HEK293 (cell line): ENCODE measurements around the gene IFT27.
A peak's percentile ranks its signal among the peaks of the same experiment; 100 is the strongest.

Experiments used
- CTCF ChIA-PET: fragments of 350-600 bp; formaldehyde crosslinking; extraction: SDS; loops from one replicate; lab custom pipeline; 2021; ENCODE audit warnings: antibody characterized with exemption; lab: Yijun Ruan, JAX
- POLR2A ChIA-PET: fragments of 300-600 bp; formaldehyde crosslinking; extraction: SDS; loops from one replicate; lab custom pipeline; 2020; ENCODE audit warnings: antibody characterized with exemption, inconsistent platforms; lab: Yijun Ruan, JAX
- H3K27ac ChIP-seq: fragments of 200-500 bp; sonication (Bioruptor generic); 2 replicates; pipeline ENCODE4 v1.5.1; 2014; ENCODE audit warnings: low read depth, low read length, control low read depth, inconsistent platforms; ENCODE audit errors: extremely low read depth
- H3K36me3 ChIP-seq, 2 experiments: fragments of 200-500 bp in 1 of 2; sonication (Bioruptor generic) in 1 of 2; 1 replicate in 1 of 2; 2 replicates in 1 of 2; pipeline ENCODE4 v1.5.1; 2014 to 2017; ENCODE audit warnings: inconsistent platforms in 2 of 2, low read length in 2 of 2; ENCODE audit not compliant: control insufficient read depth in 2 of 2, insufficient read depth in 1 of 2
- H3K4me1 ChIP-seq: fragments of 200-500 bp; sonication (Bioruptor generic); 2 replicates; pipeline ENCODE4 v1.5.1; 2014; ENCODE audit warnings: mild to moderate bottlenecking, low read length, inconsistent platforms; ENCODE audit not compliant: control insufficient read depth, insufficient read depth
- H3K4me3 ChIP-seq: 2 replicates; pipeline ENCODE4 v1.5.1; 2011; ENCODE audit warnings: low read depth, mild to moderate bottlenecking, control low read depth, low read length, moderate library complexity
- H3K9me3 ChIP-seq: fragments of 200-500 bp; sonication (Bioruptor generic); 2 replicates; pipeline ENCODE4 v1.5.1; 2014; ENCODE audit warnings: low read depth, low read length, inconsistent platforms; ENCODE audit not compliant: control insufficient read depth, insufficient read depth
- FEZF1 ChIP-seq: fragments of 450-650 bp; formaldehyde crosslinking; IDR thresholded peaks from 2 replicates; pipeline ENCODE4 v1.5.1; 2016; ENCODE audit warnings: missing biosample characterization, missing genetic modification characterization
- GLIS1 ChIP-seq: fragments of 450-650 bp; formaldehyde crosslinking; IDR thresholded peaks from 2 replicates; pipeline ENCODE4 v1.5.1; 2016; ENCODE audit warnings: missing biosample characterization, missing genetic modification characterization
- KLF16 ChIP-seq: fragments of 450-650 bp; formaldehyde crosslinking; IDR thresholded peaks from 2 replicates; pipeline ENCODE4 v1.5.1; 2017; ENCODE audit warnings: missing biosample characterization, missing genetic modification characterization
- SETDB1 ChIP-seq: IDR thresholded peaks from one replicate; pipeline ENCODE4 v1.6.1; 2017; ENCODE audit warnings: mild to moderate bottlenecking, low read length, moderate library complexity, mixed read lengths; ENCODE audit not compliant: insufficient read length
- SP7 ChIP-seq: fragments of 450-650 bp; formaldehyde crosslinking; IDR thresholded peaks from 2 replicates; pipeline ENCODE4 v1.5.1; 2016; ENCODE audit warnings: missing biosample characterization, missing genetic modification characterization
- TCF7L2 ChIP-seq: IDR thresholded peaks from 2 replicates; pipeline ENCODE4 v1.6.1; 2011; ENCODE audit warnings: low read depth, mild to moderate bottlenecking, inconsistent platforms, low read length, moderate library complexity, borderline replicate concordance
- TRIM28 ChIP-seq: IDR thresholded peaks from 2 replicates; pipeline ENCODE4 v1.6.1; 2011; ENCODE audit warnings: low read length, control low read depth, borderline replicate concordance
- ZBTB48 ChIP-seq: fragments of 450-650 bp; formaldehyde crosslinking; IDR thresholded peaks from 2 replicates; pipeline ENCODE4 v1.5.1; 2016; ENCODE audit warnings: missing biosample characterization, missing genetic modification characterization
- ZBTB8A ChIP-seq: fragments of 450-650 bp; formaldehyde crosslinking; IDR thresholded peaks from 2 replicates; pipeline ENCODE4 v1.5.1; 2016; ENCODE audit warnings: missing biosample characterization, missing genetic modification characterization
- ZNF175 ChIP-seq: fragments of 450-650 bp; formaldehyde crosslinking; IDR thresholded peaks from 2 replicates; pipeline ENCODE4 v1.5.1; 2016; ENCODE audit warnings: missing biosample characterization, missing genetic modification characterization
- ZNF202 ChIP-seq: fragments of 450-650 bp; formaldehyde crosslinking; IDR thresholded peaks from 2 replicates; pipeline ENCODE4 v1.5.1; 2016; ENCODE audit warnings: missing biosample characterization, missing genetic modification characterization, borderline replicate concordance
- ZNF341 ChIP-seq: fragments of 450-650 bp; formaldehyde crosslinking; IDR thresholded peaks from 2 replicates; pipeline ENCODE4; 2016; ENCODE audit warnings: low read depth, missing biosample characterization, missing genetic modification characterization
- ZNF558 ChIP-seq: fragments of 450-650 bp; formaldehyde crosslinking; IDR thresholded peaks from 2 replicates; pipeline ENCODE4 v1.5.1; 2016; ENCODE audit warnings: missing biosample characterization, missing genetic modification characterization
- ZNF654 ChIP-seq: fragments of 450-650 bp; formaldehyde crosslinking; IDR thresholded peaks from 2 replicates; pipeline ENCODE4 v1.5.1; 2016; ENCODE audit warnings: low read depth, missing biosample characterization, missing genetic modification characterization
- ZNF660 ChIP-seq: fragments of 450-650 bp; IDR thresholded peaks from 2 replicates; pipeline ENCODE4 v1.5.1; 2018; ENCODE audit warnings: missing biosample characterization, mild to moderate bottlenecking, missing genetic modification characterization
- ZNF664 ChIP-seq: fragments of 450-650 bp; formaldehyde crosslinking; IDR thresholded peaks from 2 replicates; pipeline ENCODE4 v1.5.1; 2016; ENCODE audit warnings: missing biosample characterization, missing genetic modification characterization
- ZNF777 ChIP-seq: fragments of 450-650 bp; formaldehyde crosslinking; IDR thresholded peaks from 2 replicates; pipeline ENCODE4 v1.5.1; 2017; ENCODE audit warnings: missing biosample characterization, missing genetic modification characterization, borderline replicate concordance
- TF ChIP-seq, protein P1 (sequence below): fragments of 450-650 bp; formaldehyde crosslinking; IDR thresholded peaks from 2 replicates; pipeline ENCODE4 v1.5.1; 2016; ENCODE audit warnings: missing biosample characterization, missing genetic modification characterization
- TF ChIP-seq, protein P2 (sequence below): fragments of 450-650 bp; formaldehyde crosslinking; IDR thresholded peaks from 2 replicates; pipeline ENCODE4 v1.5.1; 2016; ENCODE audit warnings: missing biosample characterization, missing genetic modification characterization
- TF ChIP-seq, protein P3 (sequence below): fragments of 450-650 bp; formaldehyde crosslinking; IDR thresholded peaks from 2 replicates; pipeline ENCODE4 v1.5.1; 2016; ENCODE audit warnings: missing biosample characterization, missing genetic modification characterization

Gene IFT27

DNA sequence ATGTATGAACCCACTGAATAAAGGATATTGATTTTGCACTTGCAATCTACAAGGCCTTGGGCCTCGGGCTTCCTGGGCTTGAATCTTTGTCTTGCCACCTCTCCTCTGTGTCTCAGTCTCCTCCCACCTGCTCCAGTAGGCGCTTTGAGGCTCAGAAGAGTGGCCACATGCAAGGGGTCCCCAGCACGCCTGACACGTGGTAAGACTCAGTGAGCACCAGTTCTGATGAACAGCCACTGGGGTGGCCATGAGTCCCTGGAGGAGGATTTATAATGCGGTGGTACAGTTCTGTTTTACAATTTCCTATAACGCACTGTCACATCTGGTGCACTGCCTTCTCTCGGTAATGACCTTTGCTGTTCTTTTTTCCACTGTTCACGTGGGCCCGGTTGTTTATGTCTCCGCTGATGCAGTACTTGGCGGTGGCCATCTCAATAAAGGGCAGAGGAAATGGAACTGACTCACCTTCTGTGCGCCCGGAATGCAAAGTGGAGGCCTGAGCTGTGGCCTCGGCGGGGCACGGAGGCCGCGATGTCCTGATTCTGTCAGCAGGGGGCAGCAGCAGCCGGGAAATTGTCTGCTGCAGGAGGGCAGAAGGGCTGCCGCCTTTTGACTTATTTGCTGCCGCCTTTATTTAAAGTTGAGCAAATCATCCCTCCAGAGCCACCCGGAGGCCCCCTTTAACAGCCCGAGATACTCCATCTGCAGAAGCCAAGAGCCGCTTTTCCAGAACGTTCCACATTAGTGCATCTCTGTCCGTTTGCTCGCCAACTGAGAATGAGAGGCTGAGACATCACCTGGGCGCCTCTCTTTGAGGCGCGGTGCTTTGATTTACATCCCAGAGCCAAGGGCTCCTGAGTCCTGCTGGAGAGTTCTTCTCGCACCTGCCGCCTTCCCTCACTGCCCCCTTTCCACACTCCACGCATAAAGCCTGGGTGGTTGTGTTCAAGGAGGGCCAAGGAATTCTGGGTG, 6.0 kb upstream of the IFT27 start:
- Histone ChIP-seq H3K36me3 (no peaks in the 10 kb centered on the region), H3K4me3 (no peak overlapping the region), H3K9me3 (no peaks in the 10 kb centered on the region), H3K27ac (no peak overlapping the region), H3K4me1 (peaks cover 2% of the 10 kb centered on the region; the same call in 1 of the 2 replicates)
- POLR2A ChIA-PET: interaction anchor here (1.5 kb wide), 1 partner anchor 74 kb away, joined by 4 read pairs; no protein-coding TSS in a partner anchor
- TF ChIP-seq SETDB1 (no peak), FEZF1 (tag by site-specific recombination) (peak; percentile 62), ZNF341 (tag by site-specific recombination) (no peak), ZNF175 (tag by site-specific recombination) (no peak), ZBTB48 (tag by site-specific recombination) (no peak), TCF7L2 (no peak), ZNF654 (tag by site-specific recombination) (peak; percentile 97), ZNF777 (tag by site-specific recombination) (no peak), ZNF660 (tag by site-specific recombination) (peak; percentile 88), KLF16 (tag by site-specific recombination) (peak; percentile 21; the same call in 1 of the 2 replicates), ZNF664 (tag by site-specific recombination) (peak; percentile 37; the same call in 1 of the 2 replicates), TRIM28 (peak; percentile 47; the same call in 1 of the 2 replicates), SP7 (tag by site-specific recombination) (0 out of 2 replicates have a peak, but pooled peaks have one; percentile 27), ZBTB8A (tag by site-specific recombination) (peak; percentile 62), ZNF558 (no peak), GLIS1 (tag by site-specific recombination) (peak; percentile 42), ZNF202 (tag by site-specific recombination) (no peak)
- TF ChIP-seq, protein P1, sequence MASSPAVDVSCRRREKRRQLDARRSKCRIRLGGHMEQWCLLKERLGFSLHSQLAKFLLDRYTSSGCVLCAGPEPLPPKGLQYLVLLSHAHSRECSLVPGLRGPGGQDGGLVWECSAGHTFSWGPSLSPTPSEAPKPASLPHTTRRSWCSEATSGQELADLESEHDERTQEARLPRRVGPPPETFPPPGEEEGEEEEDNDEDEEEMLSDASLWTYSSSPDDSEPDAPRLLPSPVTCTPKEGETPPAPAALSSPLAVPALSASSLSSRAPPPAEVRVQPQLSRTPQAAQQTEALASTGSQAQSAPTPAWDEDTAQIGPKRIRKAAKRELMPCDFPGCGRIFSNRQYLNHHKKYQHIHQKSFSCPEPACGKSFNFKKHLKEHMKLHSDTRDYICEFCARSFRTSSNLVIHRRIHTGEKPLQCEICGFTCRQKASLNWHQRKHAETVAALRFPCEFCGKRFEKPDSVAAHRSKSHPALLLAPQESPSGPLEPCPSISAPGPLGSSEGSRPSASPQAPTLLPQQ (tag by site-specific recombination): peak; percentile 50; the same call in 1 of the 2 replicates
- TF ChIP-seq, protein P2, sequence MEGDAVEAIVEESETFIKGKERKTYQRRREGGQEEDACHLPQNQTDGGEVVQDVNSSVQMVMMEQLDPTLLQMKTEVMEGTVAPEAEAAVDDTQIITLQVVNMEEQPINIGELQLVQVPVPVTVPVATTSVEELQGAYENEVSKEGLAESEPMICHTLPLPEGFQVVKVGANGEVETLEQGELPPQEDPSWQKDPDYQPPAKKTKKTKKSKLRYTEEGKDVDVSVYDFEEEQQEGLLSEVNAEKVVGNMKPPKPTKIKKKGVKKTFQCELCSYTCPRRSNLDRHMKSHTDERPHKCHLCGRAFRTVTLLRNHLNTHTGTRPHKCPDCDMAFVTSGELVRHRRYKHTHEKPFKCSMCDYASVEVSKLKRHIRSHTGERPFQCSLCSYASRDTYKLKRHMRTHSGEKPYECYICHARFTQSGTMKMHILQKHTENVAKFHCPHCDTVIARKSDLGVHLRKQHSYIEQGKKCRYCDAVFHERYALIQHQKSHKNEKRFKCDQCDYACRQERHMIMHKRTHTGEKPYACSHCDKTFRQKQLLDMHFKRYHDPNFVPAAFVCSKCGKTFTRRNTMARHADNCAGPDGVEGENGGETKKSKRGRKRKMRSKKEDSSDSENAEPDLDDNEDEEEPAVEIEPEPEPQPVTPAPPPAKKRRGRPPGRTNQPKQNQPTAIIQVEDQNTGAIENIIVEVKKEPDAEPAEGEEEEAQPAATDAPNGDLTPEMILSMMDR (tag by site-specific recombination): peak; percentile 81
- TF ChIP-seq, protein P3, sequence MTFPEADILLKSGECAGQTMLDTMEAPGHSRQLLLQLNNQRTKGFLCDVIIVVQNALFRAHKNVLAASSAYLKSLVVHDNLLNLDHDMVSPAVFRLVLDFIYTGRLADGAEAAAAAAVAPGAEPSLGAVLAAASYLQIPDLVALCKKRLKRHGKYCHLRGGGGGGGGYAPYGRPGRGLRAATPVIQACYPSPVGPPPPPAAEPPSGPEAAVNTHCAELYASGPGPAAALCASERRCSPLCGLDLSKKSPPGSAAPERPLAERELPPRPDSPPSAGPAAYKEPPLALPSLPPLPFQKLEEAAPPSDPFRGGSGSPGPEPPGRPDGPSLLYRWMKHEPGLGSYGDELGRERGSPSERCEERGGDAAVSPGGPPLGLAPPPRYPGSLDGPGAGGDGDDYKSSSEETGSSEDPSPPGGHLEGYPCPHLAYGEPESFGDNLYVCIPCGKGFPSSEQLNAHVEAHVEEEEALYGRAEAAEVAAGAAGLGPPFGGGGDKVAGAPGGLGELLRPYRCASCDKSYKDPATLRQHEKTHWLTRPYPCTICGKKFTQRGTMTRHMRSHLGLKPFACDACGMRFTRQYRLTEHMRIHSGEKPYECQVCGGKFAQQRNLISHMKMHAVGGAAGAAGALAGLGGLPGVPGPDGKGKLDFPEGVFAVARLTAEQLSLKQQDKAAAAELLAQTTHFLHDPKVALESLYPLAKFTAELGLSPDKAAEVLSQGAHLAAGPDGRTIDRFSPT (tag by site-specific recombination): no peak
- CTCF ChIA-PET: interaction anchor here (0.6 to 13.6 kb wide), 23 partner anchors 10 to 342 kb away, joined by 3 to 161 read pairs (median 3); no protein-coding TSS in a partner anchor
